HL-60 (cell line): Measurements from ENCODE around the gene PTPN9.

Experiments
- GABPA ChIP-seq: IDR thresholded peaks from 2 replicates; pipeline ENCODE4 v1.6.1; 2012; ENCODE audit warnings: low read depth
- POLR2AphosphoS5 ChIP-seq: IDR thresholded peaks from 2 replicates; pipeline ENCODE4 v1.6.1; 2012; ENCODE audit warnings: low read depth
- SPI1 ChIP-seq: IDR thresholded peaks from 2 replicates; pipeline ENCODE4 v1.6.1; 2012; ENCODE audit warnings: low read depth, mild to moderate bottlenecking, borderline replicate concordance
- TF ChIP-seq, protein P1 (sequence below): IDR thresholded peaks from one replicate; pipeline ENCODE4 v1.5.1; 2011; ENCODE audit warnings: low read length, control low read depth, inconsistent platforms; ENCODE audit not compliant: insufficient read depth
- TF ChIP-seq, protein P2 (sequence below): IDR thresholded peaks from 2 replicates; pipeline ENCODE4 v1.6.1; 2012; ENCODE audit warnings: low read depth; ENCODE audit not compliant: insufficient replicate concordance

DNA sequence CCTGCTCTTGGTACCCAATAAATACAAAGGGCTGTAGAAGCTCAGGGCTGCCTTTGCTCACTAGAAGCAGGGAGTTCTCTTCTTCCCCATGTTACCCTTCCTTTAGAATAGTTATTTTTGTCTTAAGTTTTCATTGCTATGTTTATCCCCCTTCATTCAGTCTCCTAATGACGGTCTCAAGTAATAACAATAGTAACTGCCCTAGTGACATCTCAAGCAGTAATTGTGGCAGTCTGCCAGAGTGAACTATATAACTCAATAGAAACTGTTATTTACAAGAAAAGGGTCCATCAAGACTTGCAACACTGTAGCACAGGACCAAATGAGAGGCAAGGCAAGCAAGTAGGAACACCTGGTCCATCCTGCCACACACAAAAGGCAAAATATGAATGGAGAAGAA, 95.2 kb downstream of the PTPN9 start:
- TF ChIP-seq, protein P1, sequence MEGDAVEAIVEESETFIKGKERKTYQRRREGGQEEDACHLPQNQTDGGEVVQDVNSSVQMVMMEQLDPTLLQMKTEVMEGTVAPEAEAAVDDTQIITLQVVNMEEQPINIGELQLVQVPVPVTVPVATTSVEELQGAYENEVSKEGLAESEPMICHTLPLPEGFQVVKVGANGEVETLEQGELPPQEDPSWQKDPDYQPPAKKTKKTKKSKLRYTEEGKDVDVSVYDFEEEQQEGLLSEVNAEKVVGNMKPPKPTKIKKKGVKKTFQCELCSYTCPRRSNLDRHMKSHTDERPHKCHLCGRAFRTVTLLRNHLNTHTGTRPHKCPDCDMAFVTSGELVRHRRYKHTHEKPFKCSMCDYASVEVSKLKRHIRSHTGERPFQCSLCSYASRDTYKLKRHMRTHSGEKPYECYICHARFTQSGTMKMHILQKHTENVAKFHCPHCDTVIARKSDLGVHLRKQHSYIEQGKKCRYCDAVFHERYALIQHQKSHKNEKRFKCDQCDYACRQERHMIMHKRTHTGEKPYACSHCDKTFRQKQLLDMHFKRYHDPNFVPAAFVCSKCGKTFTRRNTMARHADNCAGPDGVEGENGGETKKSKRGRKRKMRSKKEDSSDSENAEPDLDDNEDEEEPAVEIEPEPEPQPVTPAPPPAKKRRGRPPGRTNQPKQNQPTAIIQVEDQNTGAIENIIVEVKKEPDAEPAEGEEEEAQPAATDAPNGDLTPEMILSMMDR: no peak
- TF ChIP-seq GABPA: no peak
- TF ChIP-seq POLR2AphosphoS5: no peak
- TF ChIP-seq, protein P2, sequence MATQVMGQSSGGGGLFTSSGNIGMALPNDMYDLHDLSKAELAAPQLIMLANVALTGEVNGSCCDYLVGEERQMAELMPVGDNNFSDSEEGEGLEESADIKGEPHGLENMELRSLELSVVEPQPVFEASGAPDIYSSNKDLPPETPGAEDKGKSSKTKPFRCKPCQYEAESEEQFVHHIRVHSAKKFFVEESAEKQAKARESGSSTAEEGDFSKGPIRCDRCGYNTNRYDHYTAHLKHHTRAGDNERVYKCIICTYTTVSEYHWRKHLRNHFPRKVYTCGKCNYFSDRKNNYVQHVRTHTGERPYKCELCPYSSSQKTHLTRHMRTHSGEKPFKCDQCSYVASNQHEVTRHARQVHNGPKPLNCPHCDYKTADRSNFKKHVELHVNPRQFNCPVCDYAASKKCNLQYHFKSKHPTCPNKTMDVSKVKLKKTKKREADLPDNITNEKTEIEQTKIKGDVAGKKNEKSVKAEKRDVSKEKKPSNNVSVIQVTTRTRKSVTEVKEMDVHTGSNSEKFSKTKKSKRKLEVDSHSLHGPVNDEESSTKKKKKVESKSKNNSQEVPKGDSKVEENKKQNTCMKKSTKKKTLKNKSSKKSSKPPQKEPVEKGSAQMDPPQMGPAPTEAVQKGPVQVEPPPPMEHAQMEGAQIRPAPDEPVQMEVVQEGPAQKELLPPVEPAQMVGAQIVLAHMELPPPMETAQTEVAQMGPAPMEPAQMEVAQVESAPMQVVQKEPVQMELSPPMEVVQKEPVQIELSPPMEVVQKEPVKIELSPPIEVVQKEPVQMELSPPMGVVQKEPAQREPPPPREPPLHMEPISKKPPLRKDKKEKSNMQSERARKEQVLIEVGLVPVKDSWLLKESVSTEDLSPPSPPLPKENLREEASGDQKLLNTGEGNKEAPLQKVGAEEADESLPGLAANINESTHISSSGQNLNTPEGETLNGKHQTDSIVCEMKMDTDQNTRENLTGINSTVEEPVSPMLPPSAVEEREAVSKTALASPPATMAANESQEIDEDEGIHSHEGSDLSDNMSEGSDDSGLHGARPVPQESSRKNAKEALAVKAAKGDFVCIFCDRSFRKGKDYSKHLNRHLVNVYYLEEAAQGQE: no peak
- no peak for TF ChIP-seq SPI1
